ENCODE measurements around the gene AMBP.

AMBP gene

GRCh38 chr9:114029311-114030170 lies 48.6 kb downstream of the AMBP start:
- DNase-seq (ENCODE audit: low read depth), result no peak
- TF ChIP-seq, protein P1, sequence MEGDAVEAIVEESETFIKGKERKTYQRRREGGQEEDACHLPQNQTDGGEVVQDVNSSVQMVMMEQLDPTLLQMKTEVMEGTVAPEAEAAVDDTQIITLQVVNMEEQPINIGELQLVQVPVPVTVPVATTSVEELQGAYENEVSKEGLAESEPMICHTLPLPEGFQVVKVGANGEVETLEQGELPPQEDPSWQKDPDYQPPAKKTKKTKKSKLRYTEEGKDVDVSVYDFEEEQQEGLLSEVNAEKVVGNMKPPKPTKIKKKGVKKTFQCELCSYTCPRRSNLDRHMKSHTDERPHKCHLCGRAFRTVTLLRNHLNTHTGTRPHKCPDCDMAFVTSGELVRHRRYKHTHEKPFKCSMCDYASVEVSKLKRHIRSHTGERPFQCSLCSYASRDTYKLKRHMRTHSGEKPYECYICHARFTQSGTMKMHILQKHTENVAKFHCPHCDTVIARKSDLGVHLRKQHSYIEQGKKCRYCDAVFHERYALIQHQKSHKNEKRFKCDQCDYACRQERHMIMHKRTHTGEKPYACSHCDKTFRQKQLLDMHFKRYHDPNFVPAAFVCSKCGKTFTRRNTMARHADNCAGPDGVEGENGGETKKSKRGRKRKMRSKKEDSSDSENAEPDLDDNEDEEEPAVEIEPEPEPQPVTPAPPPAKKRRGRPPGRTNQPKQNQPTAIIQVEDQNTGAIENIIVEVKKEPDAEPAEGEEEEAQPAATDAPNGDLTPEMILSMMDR (conservative IDR thresholded peaks at IDR 0.05; ENCODE audit: low read depth, low read length), result no peak
- H3K4me3 ChIP-seq (ENCODE audit: low read depth, low read length), result no peak overlapping the region

DNA sequence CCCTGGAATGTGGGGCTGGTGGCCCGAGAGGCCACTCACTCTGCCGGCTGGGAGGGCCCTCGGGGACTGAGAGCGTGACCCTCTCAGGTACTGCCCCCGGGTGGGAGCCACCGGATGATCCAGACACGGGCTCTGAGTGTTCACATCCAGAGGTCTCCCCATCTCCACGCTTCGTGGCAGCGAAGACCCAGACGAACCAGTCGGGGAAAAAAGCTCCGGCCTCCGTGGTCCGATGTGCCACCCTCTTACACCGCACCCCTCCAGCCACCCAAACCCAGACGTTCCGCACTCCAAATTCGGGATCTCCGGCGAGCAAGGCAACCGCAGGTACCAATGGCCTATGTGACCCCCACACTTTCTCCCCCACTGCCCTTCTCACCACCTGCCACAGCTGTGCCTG lies 49.5 kb downstream of the AMBP start:
- no peak for DNase-seq (ENCODE audit: low read depth)
- TF ChIP-seq, protein P1 (conservative IDR thresholded peaks at IDR 0.05; ENCODE audit: low read depth, low read length), result no peak
- H3K4me3 ChIP-seq (ENCODE audit: low read depth, low read length), result no peak overlapping the region

DNA sequence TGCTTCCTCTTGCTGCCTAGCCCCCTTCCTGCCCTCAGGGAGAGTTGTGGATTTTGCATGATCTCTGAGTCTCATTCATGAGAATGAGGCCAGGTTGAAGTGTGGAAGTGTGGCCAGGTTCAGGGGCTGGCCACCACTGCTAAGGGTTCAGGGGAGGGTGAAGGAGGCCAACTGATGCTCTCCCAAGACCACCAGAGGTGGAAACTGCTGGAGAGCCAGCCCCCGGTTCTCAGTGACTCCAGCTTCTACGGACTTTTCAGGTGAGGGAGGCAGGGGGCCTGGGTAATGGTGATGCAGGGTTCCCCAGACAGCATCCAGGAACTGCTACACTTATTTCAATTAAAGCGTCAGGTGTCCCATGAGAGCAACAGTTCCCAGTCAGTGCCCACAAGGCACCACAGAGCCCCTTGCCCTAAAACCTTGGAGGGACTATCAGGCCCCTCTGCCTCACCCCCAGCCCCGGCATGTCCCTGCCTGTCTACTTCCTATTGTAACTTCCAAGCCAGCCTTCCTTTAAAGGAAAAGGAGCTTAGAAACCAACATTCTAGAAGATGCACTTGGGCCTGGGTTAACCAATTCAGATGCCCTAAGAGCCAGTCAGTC lies 50.1 kb downstream of the AMBP start:
- DNase-seq (ENCODE audit: low read depth), result no peak
- H3K4me3 ChIP-seq (ENCODE audit: low read depth, low read length), result no peak overlapping the region
- TF ChIP-seq, protein P1 (conservative IDR thresholded peaks at IDR 0.05; ENCODE audit: low read depth, low read length), result no peak

DNA sequence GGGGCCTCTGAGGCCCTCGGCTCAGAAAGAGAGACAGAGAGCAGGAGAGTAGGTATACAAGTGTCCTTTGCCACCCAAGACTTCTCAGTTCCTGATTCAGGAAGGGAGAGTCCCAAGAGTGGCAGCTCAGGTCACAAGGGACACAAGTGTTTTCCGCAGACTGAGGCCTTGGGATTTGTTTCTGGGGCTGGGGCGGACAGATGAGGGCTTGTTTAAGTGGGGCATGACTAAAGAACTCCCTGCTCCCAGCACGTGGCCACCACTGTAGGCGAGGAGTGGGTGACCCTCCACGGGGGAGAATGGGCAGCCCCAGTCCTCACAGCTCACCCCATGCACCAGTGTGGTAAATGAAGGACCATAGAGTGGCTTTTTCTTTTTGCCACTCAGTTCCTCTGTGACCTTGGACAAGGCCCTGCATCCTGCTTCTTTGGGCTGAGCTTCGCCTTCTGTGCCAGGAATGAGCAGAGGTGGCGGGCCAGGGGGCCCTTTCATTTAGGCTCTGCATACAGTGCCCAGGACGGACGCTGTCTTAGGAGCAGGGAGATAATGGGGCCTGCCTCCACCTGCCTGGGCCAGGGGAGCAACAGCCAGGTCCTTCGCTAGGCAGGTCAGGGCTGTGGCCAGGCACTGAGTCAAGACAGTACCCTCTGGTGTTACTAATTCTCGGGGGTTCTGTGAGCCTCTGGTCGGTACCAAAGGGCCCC lies 50.8 kb downstream of the AMBP start:
- no peak overlapping the region for H3K4me3 ChIP-seq (ENCODE audit: low read depth, low read length)
- TF ChIP-seq, protein P1 (conservative IDR thresholded peaks at IDR 0.05; ENCODE audit: low read depth, low read length), result no peak
- DNase-seq (ENCODE audit: low read depth), result no peak

DNA sequence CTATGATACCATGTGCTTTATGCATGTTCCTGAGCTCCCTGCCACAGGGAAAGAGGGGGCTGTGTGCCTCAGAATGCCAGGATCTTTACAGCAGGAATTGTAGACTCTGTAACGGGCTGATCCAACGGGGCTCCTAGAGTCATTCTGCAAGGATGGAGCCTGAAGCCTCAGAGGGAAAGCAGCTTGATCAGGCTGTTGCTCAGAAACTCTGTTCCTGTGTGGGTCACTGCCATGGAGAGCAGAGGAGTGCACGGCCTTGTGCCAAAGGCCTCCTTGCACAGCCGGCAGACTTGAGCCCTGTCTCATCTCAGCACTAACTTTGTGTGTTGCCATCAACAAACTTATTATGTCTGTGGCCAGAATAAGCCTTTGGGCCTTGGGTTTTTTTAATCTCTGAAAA lies 51.8 kb downstream of the AMBP start:
- H3K4me3 ChIP-seq (ENCODE audit: low read depth, low read length), result no peak overlapping the region
- TF ChIP-seq, protein P1 (conservative IDR thresholded peaks at IDR 0.05; ENCODE audit: low read depth, low read length), result no peak

GRCh38 chr9:114025760-114026159 lies 52.3 kb downstream of the AMBP start:
- no peak for DNase-seq (ENCODE audit: low read depth)
- TF ChIP-seq, protein P1 (conservative IDR thresholded peaks at IDR 0.05; ENCODE audit: low read depth, low read length), result no peak

More for the DNA sequence above, 51.8 kb downstream of the AMBP start:
- no peak for DNase-seq (ENCODE audit: low read depth)

More at GRCh38 chr9:114025760-114026159, 52.3 kb downstream of the AMBP start:
- no peak overlapping the region for H3K4me3 ChIP-seq (ENCODE audit: low read depth, low read length)
